HG03103 (cell line): ENCODE results near the gene WBP1.
A peak's percentile ranks its signal among the peaks of the same experiment; 100 is the strongest.
"Not testable (repeated sequence)": the region's sequence is repeated elsewhere in the genome, so short reads cannot be mapped to it uniquely, and the experiment has no call there.

Source experiments
- ATAC-seq: cut with Tn5 transposase; IDR thresholded peaks from one replicate; pipeline ENCODE4 v1.9.1; 2021; ENCODE audit warnings: low read depth; ENCODE audit not compliant: unreplicated experiment

WBP1 gene

DNA sequence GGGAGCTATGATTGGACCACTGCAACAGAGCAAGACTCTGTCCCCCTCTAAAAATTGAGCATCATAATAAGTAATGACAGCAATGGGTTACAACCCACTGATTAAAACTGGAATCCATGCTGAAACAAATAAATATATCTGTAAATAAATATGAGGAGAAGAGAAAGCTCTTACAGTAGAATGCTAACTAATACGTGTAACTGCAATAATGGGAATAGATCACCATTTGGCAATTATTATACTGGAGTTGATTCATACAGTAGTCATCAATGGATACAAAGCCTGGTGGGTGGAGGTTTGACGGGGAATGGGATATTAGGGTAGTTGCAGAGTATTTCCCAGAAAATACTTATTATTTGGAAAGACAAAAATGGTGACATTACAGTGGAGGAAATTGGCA, 9.5 kb upstream of the WBP1 start:
- ATAC-seq = no peak

DNA sequence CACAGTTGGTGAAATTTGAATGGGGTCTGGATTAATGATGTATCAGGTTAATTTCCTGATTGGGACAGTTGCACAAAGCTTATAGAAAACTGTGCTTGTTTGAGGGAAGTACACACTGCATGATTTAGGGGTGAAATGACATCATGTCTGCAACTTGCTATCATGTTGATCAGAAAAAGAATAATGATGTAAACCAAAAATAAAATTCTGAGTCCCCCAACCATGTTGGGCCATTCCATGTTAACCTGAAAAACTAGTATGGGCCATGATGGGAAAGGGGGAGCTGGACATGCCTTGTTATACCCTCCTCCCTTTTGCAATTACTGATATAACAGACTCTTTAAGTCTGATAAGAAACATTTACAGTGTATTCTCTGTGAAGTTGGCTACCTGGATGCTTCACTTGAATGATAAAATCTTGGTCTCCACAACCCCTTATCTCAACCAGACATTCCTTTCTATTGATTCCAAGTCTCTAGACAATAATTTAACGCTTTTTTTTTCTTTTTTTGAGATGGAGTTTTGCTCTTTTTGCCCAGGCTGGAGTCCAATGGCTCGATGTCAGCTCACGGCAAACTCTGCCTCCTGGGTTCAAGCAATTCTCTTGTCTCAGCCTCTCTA, 7.6 kb upstream of the WBP1 start:
- ATAC-seq = no peak

DNA sequence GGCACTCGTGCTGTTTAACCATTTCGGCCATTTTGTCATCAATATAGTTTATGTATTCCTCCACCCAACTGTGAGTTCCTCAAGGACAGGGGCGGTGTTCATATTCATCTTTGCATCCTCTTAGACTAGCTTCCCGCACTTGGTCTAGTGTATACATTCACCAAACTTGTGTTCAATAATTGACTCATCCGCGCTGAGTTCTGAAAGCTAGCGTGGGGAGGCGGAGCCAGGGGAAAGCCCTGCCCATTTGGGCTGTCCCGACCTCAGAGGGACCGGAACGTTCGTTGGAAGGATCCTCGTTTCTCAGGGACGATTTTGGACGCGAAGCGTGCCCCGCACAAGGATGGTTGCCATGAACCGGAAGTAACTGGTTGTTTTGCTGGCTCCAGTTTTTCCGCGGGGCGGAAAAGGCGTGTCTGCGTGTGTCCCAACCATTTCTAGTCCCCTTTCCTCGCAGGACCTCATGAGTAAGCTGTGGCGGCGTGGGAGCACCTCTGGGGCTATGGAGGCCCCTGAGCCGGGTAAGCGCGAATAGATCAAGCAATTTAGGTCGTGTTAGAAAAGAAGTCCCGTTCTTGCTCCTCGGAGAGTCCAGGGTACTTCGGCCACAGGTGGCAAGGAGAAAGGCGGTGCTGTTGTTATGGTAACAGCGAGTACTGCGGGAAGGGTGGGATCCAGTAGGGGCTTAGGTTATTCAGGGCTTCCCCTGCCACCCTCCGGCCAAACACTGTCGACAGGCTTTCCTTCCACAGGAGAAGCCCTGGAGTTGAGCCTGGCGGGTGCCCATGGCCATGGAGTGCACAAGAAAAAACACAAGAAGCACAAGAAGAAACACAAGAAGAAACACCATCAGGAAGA, 3.4 kb upstream of the WBP1 start, which contains the start of gene INO80B:
Gene INO80B, plus strand, starts transcription at position 434 of the 858 bp plus-strand sequence. Its CDS starts 30 bp downstream, at position 464.
- peak; percentile 37 for ATAC-seq

DNA sequence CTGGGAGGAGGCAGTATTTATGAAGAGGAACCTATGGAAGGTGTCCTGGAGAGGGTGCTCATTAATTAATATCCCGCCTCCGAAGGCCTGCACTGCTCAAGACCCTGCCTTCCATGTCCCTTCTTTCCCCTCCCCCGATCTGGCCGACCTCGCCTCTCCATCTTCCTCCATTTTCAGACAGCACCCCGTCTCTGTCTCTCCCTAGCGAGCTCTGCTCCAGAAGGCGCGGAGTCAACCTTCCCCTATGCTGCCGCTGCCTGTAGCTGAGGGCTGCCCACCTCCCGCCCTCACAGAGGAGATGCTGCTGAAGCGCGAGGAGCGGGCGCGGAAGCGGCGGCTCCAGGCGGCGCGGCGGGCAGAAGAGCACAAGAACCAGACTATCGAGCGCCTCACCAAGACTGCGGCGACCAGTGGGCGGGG, 1.1 kb upstream of the WBP1 start:
- no peak for ATAC-seq

DNA sequence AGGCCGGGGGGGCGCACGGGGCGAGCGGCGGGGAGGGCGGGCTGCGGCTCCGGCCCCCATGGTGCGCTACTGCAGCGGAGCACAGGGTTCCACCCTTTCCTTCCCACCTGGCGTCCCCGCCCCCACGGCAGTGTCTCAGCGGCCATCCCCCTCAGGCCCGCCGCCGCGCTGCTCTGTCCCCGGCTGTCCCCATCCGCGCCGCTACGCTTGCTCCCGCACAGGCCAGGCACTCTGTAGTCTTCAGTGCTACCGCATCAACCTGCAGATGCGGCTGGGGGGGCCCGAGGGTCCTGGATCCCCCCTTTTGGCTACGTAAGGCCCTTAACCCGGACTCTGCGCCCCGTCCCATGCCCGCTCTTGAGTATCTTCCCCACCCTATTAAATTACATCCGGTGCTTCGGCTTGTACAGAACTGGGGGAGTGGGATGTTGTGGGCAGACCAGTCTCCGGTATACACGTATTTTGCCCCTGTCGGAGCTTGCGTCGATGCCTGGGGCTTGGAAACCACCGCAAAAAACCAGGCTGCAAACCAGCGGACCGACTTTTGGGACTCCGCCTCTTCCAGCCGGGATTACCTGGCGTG, 598 bp upstream of the WBP1 start:
- ATAC-seq = peak; percentile 31

DNA sequence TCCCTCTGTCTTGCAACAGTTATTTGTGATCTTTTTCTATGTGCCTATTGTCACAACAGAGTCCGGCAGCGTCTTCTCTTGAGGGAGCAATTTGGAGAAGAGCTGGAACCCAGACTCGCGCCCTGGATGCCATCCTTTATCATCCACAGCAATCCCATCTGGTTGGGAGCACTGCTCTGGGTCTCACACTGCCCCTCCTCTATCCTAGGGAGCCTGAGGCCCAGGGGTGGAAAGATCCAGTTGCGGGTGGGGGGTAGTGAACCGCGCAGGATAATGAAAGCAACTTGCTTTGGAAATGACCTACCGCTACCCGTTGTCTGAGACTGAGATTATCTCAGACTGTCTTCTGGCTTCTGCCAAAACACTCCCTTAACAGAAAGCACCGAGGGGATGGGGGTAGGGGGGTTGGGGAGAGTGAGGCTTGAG, 713 bp downstream of the WBP1 start:
- no peak for ATAC-seq

DNA sequence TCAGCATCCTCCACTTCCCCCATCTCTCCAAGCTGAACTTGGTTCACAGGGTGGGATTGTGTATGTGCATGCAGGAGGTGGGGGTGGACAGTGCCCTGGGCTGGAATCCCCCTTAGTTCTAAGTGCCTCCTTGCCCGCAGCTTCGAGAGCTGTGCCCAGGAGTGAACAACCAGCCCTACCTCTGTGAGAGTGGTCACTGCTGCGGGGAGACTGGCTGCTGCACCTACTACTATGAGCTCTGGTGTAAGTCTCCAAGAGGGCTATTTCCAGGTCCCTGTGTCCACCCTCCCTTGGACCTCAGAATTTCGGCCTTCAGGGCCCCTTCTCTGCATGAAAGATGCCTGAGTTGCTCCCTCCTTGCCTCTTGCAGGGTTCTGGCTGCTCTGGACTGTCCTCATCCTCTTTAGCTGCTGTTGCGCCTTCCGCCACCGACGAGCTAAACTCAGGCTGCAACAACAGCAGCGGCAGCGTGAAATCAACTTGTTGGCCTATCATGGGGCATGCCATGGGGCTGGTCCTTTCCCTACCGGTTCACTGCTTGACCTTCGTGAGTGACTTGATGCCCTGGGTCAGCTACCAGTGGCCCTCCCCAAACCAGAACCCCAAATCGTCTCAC, 1.4 kb downstream of the WBP1 start:
- not testable (repeated sequence) for ATAC-seq

DNA sequence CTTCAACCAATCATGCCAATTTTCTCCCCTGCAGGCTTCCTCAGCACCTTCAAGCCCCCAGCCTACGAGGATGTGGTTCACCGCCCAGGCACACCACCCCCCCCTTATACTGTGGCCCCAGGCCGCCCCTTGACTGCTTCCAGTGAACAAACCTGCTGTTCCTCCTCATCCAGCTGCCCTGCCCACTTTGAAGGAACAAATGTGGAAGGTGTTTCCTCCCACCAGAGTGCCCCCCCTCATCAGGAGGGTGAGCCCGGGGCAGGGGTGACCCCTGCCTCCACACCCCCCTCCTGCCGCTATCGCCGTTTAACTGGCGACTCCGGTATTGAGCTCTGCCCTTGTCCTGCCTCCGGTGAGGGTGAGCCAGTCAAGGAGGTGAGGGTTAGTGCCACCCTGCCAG, 1.9 kb downstream of the WBP1 start:
- ATAC-seq = not testable (repeated sequence)

DNA sequence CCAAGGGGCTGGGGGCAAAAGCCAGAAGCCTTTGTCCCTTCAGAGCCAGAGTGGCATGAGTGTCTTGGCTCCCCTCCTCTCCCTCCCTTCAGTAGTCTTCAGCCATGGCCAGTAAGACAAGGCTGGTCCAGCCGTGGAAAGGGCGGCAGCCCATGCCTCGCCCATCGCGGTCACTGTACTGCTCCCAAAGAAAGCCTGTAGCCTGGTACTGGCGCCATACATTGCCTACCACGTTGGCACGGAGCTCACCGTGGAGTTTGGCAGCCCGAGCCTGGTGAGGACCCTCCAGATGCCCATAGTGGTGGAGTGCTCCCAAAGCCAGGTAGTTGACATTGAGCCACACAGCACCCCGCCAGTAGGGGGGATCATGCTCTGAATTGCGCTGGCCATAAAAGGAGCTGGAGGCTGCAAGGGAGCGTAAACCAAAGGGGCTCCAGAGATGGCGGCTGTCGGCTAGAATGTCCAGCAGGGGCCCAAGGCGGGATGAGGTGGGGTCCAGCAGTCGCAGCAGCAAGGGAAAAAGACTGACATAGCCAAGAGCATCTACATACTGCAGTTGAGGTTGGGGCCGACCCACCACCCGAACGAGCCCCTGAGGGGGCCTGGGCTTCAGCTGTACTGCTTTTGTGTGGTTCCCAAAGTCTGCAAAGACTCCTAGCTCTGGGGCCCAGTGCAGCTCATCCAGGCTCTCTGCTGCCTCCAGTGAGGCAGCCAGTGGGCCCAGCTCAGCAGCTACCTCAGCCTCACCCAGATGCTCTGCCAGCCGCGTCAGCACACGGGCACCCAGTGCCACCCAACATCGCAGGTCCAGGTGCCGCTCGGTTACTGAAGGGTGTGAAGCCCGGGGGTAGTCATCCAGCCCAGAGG, 3.2 kb downstream of the WBP1 start:
- no peak for ATAC-seq

DNA sequence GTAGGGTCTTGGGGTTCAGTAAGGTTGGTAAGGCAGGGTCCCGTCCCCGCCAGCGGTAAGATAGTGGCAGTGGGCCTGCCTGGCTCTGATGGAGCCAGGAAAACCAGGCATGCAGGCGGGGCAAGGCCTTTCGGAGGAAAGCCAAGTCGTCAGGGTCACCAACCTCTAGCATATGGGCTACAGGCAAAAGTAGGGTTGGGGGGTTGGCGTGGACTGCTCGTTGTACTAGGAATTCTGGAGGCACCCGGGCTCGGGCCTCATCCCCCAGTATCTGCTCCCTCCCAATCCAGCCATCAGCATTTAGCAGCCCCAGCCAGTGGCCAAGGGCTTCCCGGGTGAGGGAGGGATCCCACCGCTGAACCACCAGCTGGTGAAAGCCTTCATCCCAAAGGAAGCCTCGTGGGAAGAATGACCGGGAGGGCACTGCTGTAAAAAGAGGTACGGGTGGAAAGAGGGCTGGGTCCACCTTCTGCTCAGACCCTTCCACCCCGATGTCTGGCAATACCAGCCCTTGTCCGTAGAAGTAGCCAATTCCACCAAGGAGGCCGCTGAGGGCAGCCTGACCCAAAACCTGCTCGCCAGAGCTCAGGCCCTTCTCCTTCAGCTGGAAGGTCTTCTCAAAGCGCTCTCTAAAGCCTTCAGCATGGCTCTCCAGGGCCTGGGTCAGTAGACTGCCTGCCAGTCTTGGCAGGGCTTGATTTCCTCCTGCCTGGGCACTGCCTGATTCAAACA, 4.0 kb downstream of the WBP1 start:
- no peak for ATAC-seq

DNA sequence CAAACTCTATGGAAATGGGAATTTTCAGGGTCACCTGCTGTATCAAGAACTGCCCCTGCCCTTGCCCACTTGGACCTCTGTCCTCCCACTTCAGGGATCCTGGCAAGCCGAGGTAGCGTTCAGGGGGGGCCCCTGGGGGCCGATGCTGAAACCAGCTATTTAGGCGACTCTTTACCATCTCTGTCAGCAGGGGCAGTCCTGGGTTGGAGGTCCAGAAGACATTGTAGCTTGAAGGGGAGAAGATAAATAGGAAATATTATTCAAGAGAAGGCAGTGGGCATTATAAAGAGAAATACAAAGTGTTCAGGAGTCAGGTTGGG, 4.5 kb downstream of the WBP1 start:
- no peak for ATAC-seq

DNA sequence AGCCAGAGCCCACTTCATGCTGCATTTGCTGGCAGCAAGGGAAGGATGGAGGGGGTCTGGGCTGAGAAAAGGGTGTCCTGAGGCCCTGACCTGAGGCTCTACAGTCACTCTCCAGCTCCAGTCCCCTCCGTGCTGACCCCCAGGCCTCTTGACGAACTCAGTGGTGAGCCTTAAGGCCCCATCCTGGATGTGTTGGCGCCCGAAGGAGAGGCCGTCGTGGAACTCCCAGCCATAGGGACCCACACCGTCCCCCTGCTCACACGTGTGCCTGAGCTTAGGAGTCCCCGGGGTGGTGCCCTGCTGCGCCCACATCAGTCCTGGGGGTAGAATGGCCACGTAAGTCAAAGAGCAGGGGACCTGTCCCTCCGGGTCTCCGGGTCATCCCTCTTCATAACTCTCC, 6.2 kb downstream of the WBP1 start:
- no peak for ATAC-seq

DNA sequence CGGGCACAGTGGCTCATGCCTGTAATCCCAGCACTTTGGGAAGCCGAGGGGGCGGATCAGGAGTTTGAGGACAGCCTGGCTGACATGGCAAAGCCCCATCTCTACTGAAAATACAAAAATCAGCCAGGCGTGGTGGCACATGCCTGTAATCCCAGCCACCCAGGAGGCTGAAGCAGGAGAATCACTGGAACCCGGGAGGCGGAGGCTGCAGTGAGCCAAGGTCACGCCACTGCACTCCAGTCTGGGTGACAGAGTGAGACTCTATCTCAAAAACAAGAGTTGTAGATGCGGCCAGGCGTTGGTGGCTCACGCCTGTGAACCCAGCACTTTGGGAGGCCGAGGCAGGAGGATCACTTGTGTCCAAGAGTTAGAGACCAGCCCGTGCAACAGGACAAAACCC, 12.5 kb downstream of the WBP1 start:
- not testable (repeated sequence) for ATAC-seq

DNA sequence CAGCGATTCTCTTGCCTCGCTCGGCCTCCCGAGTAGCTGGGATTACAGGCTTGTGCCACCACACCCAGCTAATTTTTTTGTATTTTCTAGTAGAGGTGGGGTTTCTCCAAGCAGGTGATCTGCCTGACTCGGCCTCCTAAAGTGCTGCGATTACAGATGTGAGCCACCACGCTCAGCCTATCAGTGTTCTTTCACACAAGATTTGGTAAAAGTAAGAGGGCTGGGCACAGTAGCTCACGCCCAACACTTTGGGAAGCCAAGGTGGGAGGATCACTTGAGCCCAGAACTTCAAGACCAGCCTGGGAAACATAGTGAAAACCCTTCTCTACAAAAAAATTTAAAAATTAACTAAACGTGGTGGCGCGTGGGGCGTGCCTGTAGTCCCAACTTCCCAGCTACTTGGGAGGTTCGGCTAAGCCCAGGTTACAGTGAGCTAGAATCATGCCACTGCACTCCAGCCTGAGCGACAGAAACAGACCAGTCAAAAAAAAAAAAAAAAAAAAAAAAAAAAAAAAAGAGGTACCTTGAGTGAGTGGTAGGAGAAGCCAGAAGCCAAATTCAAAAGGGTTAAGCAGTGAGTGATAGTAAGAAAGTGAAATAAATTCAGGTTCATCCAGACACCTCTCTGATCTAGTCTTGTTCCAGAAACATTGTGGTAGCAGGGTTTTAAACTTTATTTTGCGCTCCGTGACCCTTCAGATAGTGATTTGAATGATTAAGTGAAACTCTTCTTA, 13.3 kb downstream of the WBP1 start:
- ATAC-seq = no peak

DNA sequence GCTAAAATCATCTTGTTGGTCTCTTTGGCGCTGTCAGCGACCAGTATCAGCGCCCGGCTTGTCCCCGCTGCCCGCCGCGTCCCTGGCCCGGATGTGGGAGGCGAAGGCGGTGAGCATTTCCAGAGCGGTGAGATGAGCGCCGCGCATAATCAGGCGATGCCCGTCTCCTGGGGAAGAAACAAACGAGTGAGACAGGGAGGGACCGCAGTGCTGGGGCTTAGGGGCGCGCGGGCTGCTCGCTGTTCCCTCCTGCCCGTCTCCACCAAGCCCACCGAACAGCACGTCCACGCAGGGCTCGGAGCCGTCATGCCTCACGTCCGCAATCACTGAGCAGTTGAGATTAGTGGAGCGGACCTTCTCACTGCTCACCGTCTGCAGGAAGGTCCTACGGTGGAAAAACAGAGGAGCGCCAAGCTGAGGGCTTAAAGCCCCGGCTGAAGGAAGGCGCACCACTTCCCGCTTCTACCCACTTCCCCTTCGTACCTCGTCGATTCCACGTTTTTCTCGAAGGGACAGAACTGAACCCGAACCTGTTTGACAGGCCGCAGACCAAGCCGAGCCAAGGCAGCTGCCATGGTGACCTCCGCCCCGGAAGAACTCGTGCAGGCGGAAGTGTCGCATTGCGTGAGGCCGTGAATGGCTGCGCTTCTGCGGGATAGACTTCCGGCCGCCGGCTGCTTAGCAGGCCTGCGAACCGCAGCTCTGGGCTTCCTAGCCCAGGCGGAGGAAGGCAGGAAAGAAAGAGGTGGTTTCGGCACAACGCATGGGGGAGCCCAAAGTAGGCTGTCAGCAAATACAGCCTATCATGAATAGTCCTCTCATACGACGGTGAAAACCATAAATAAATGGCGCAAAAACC, 14.1 kb downstream of the WBP1 start, which contains the start of gene MRPL53:
Gene MRPL53, minus strand, starts transcription at position 595 of the 859 bp plus-strand sequence. Its CDS starts 20 bp downstream, at position 575.
- peak; percentile 83 for ATAC-seq

DNA sequence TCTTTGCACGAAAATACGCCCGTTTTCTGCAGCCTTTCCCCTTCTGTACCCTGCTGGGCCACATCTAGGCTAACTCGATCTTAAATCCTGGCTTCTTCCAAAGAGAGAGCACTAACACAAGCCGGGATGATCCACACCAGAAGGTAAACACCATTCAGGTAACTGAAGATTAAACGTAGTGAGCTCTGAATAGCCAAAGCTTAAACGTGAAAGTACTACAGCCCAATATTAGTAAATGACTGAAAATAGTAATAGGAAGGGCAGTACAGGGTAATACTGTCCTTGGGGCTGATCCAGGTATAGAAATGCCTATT, 14.7 kb downstream of the WBP1 start:
- no peak for ATAC-seq

DNA sequence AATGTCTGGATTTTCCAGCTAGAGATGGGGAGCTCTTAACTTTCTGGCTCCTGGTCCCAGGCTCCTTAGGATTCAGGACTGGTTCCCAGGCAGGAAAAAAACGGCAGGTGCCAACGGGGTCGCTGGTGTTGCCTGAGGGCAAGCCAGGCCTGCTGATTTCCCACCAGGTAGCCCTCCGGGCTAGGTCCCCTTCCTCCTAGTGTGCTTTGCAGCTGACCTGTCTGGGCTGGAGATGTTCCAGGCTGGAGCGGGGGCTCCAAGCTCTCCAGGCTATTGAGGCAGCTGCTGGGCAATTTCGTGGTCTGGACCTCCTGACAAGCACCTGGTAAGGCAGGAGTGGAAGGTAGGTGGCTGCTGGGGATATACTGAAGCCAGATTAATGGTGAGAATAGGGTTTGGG, 16.2 kb downstream of the WBP1 start:
- ATAC-seq = no peak

DNA sequence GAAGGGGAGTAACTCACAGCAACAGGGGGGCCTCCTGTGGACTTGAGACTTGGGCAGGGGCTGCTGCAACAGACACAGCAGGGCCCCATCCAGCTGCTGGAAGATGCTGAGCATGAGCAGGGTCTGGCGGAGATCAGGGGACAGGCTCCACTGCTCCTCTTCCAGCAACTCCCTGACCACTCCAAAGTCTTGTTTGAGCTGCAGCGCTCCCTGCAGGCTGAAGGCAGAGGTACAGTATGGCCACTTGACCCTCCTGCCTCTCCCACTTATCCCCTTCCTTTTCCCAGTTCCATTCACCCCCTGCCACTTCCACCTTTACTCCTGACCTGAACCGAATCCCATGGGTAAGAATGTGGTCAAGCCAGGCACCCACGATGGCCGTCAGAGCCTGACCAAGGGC, 16.7 kb downstream of the WBP1 start:
- no peak for ATAC-seq
